Smooth muscle cell of bladder (primary cell): ENCODE results near the gene GSTA5. TPM values are rescaled to one million over a fixed set of nuclear protein-coding genes. Genes with fewer than 3 reads are reported as not detected.

Experiments
- total RNA-seq: library from RNA; depleted of rRNA; stranded (reverse); fragments of >200 nt; gene quantifications from 2 replicates; pipeline ENCODE4 v1.2.3, GENCODE V29; 2014

The GSTA5 gene
- not detected in 2 replicates for total RNA-seq

DNA sequence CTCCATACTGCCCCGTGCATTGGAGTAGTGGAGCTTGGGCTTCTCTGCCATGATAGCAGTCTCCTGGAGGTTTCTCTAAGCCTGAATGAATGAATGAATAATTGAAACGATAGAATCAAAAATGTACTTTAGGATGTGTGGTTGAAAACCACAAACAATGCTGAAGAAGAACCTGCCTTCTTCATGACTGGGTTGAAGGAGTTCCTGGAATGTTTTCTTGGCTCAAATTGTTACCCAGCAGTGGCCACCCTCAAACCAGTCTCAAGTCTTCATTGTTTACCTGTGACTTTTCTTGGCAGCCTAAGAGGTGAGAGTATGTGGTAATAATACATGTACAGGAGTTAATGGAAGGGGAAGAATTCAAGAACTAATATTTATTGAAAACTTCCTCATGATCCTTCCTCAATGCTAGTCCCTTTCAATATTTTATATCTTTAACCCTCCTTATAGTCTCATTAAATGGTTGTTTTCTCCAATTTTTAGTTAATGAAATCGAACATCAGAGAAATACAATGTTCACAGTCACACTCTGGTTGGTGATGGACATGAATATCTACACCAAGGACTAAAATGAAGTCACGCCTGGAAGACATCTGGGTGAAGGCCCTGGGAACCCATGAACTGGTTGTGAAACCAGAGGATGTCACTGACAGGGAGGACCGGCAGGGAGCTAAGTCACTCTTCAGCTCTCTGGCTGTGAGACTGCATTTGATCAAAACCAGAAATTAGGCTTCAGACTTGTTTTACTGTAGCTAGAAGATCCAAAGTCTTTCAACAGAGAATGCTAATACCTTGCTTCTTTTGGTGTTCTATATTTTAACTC lies at the start of gene GSTA5:
Gene GSTA5 (minus strand): TSS at position 51 of the 823 bp plus-strand sequence.

DNA sequence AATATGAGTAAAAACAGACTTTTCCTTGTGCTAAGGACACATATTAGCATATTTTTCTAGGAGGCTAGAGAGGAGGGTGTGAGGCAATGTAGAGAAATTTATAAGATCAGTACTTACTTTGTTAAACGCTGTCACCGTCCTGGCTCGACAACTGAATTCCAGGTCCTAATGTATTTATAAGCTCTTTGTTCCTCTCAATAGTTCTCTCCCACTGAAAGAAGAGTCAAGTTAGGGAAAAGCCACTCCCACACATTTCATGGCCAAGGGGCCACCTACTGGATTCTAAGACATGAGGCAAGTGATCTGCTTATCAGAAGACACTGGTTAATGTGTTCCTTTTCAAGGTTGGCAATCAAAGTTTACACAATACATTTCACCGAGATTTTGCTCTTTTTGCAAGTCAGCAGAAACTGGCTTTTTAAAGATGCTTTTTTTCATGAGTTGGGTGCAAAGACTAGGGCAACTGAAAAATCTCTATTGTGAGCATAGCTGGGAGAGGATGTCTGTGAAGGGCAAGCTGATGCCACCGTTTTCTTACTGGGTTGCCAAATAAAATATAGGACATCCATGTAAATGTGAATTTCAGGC lies 36.9 kb downstream of the GSTA5 start, which contains the start of gene GSTA1:
Gene GSTA1 (minus strand): TSS at position 149 of the 588 bp plus-strand sequence. CDS start 4,549 bp downstream, outside the sequence.

Other genes starting within 250 kb of the GSTA5 start
- gene TMEM14A, start 169.7 kb downstream of the GSTA5 start, total RNA-seq: 18.5 and 21.2 TPM in 2 replicates
- gene GSTA2, start 77.3 kb downstream of the GSTA5 start, total RNA-seq: not detected in 2 replicates
- gene GSTA1, start 37.0 kb downstream of the GSTA5 start, total RNA-seq: not detected in 2 replicates
- gene GSTA3, start 68.9 kb upstream of the GSTA5 start, total RNA-seq: not detected in 2 replicates
- gene GSTA4, start 154.5 kb upstream of the GSTA5 start, total RNA-seq: 32.0 and 37.3 TPM in 2 replicates
- gene CILK1, start 221.0 kb upstream of the GSTA5 start, total RNA-seq: 3.6 and 4.3 TPM in 2 replicates
- 42.8 and 54.5 TPM in 2 replicates for gene FBXO9, start 224.6 kb upstream of the GSTA5 start, total RNA-seq